OCI-LY7 (cell line): ENCODE data around the gene RAB44.

Source experiments
- CTCF ChIP-seq: fragments of 200-600 bp; sonication (generic); conservative IDR thresholded peaks from 2 replicates; pipeline ENCODE4 v1.5.1; 2014; ENCODE audit warnings: mild to moderate bottlenecking, antibody characterized with exemption, low read length, moderate library complexity, mixed read lengths
- EZH2phosphoT487 ChIP-seq: fragments of 200-600 bp; sonication (generic); IDR thresholded peaks from 2 replicates; pipeline ENCODE4 v1.6.1; 2018; ENCODE audit warnings: low read depth, borderline replicate concordance, mild to moderate bottlenecking, mixed run types, antibody characterized with exemption, low read length, moderate library complexity, mixed read lengths

- TF ChIP-seq CTCF, result no peak
- no peak for TF ChIP-seq EZH2phosphoT487
Observed at GRCh38 chr6:36719126-36719525, 21.5 kb downstream of the RAB44 start.
